Measurements from ENCODE around the gene AKR7A3.
"Not testable (repeated sequence)": the region's sequence is repeated elsewhere in the genome, so short reads cannot be mapped to it uniquely, and the experiment has no call there.

AKR7A3 gene

GRCh38 chr1:19300211-19300610 is 11.6 kb upstream of the AKR7A3 start:
- in situ Hi-C loops (cut with MboI; ENCODE audit: low sequenced_read_pairs): no loop called here

GRCh38 chr1:19294638-19295037 is 6.1 kb upstream of the AKR7A3 start:
- in situ Hi-C loops (cut with MboI; ENCODE audit: low sequenced_read_pairs): no loop called here

GRCh38 chr1:19289244-19289643 is 674 bp upstream of the AKR7A3 start:
- in situ Hi-C loops (cut with MboI; ENCODE audit: low sequenced_read_pairs): no loop called here

- in situ Hi-C loops (cut with MboI; ENCODE audit: low sequenced_read_pairs): no loop called here
These were observed 959 bp downstream of the AKR7A3 start for GRCh38 chr1:19287436-19288185.

GRCh38 chr1:19285807-19286206 is 2.8 kb downstream of the AKR7A3 start:
- in situ Hi-C loops (cut with MboI; ENCODE audit: low sequenced_read_pairs): not testable (repeated sequence)

GRCh38 chr1:19285366-19285765 is 3.2 kb downstream of the AKR7A3 start:
- in situ Hi-C loops (cut with MboI; ENCODE audit: low sequenced_read_pairs): not testable (repeated sequence)

- in situ Hi-C loops (cut with MboI; ENCODE audit: low sequenced_read_pairs): no loop called here
These were observed 3.7 kb downstream of the AKR7A3 start for GRCh38 chr1:19284881-19285280.

GRCh38 chr1:19283891-19284290 is 4.7 kb downstream of the AKR7A3 start:
- in situ Hi-C loops (cut with MboI; ENCODE audit: low sequenced_read_pairs): no loop called here

GRCh38 chr1:19274636-19275035 is 13.9 kb downstream of the AKR7A3 start:
- in situ Hi-C loops (cut with MboI; ENCODE audit: low sequenced_read_pairs): no loop called here

GRCh38 chr1:19273844-19274531 is 14.6 kb downstream of the AKR7A3 start:
- in situ Hi-C loops (cut with MboI; ENCODE audit: low sequenced_read_pairs): not testable (repeated sequence)

GRCh38 chr1:19273106-19273843 is 15.3 kb downstream of the AKR7A3 start:
- in situ Hi-C loops (cut with MboI; ENCODE audit: low sequenced_read_pairs): no loop called here

- in situ Hi-C loops (cut with MboI; ENCODE audit: low sequenced_read_pairs): no loop called here
These were observed 16.5 kb downstream of the AKR7A3 start for GRCh38 chr1:19272064-19272463.

GRCh38 chr1:19270343-19270730 is 18.2 kb downstream of the AKR7A3 start:
- in situ Hi-C loops (cut with MboI; ENCODE audit: low sequenced_read_pairs): not testable (repeated sequence)

- in situ Hi-C loops (cut with MboI; ENCODE audit: low sequenced_read_pairs): not testable (repeated sequence)
These were observed 18.9 kb downstream of the AKR7A3 start for GRCh38 chr1:19269427-19270342.

- in situ Hi-C loops (cut with MboI; ENCODE audit: low sequenced_read_pairs): no loop called here
These were observed 20.1 kb downstream of the AKR7A3 start for GRCh38 chr1:19268445-19268844.

GRCh38 chr1:19262744-19263143 is 25.8 kb downstream of the AKR7A3 start:
- in situ Hi-C loops (cut with MboI; ENCODE audit: low sequenced_read_pairs): no loop called here

GRCh38 chr1:19262047-19262446 is 26.5 kb downstream of the AKR7A3 start:
- in situ Hi-C loops (cut with MboI; ENCODE audit: low sequenced_read_pairs): no loop called here

- in situ Hi-C loops (cut with MboI; ENCODE audit: low sequenced_read_pairs): no loop called here
These were observed 28.1 kb downstream of the AKR7A3 start for GRCh38 chr1:19260211-19261138.

GRCh38 chr1:19258353-19258752 is 30.2 kb downstream of the AKR7A3 start:
- in situ Hi-C loops (cut with MboI; ENCODE audit: low sequenced_read_pairs): no loop called here
